Measurements from ENCODE around the gene CYSTM1.

DNA sequence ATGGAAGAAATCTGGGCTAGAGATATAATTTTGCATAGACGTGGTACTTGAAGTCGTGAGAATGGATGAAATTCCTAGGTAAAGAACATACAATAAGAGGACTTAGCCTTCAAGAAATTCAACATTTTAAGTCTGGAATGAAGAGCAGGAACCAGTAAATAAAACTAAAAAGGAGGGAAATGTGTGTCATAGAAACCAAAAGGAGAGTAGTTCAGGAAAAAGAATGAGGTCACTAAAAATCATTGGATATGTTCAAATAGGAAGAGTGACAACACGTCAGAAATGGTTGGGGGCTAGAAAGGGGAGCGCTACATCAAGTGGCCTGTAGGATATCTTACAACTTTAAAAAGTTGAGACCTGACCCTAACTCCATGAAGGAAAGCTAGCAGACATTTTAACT, 83.9 kb downstream of the CYSTM1 start:
- TF ChIP-seq, protein P1, sequence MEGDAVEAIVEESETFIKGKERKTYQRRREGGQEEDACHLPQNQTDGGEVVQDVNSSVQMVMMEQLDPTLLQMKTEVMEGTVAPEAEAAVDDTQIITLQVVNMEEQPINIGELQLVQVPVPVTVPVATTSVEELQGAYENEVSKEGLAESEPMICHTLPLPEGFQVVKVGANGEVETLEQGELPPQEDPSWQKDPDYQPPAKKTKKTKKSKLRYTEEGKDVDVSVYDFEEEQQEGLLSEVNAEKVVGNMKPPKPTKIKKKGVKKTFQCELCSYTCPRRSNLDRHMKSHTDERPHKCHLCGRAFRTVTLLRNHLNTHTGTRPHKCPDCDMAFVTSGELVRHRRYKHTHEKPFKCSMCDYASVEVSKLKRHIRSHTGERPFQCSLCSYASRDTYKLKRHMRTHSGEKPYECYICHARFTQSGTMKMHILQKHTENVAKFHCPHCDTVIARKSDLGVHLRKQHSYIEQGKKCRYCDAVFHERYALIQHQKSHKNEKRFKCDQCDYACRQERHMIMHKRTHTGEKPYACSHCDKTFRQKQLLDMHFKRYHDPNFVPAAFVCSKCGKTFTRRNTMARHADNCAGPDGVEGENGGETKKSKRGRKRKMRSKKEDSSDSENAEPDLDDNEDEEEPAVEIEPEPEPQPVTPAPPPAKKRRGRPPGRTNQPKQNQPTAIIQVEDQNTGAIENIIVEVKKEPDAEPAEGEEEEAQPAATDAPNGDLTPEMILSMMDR (IDR thresholded peaks at IDR 0.05; ENCODE audit: borderline replicate concordance, extremely low read depth, low read length, poor library complexity, severe bottlenecking), result no peak
- TF ChIP-seq EZH2 (IDR thresholded peaks at IDR 0.05; ENCODE audit: borderline replicate concordance, low read depth, low read length, severe bottlenecking), result no peak
